GM18868 (cell line): ENCODE results near the gene P2RY13.
A peak's percentile ranks its signal among the peaks of the same experiment; 100 is the strongest.

Experiments used
- ATAC-seq: cut with Tn5 transposase; IDR thresholded peaks from one replicate; pipeline ENCODE4 v1.9.1; 2021; ENCODE audit warnings: mild to moderate bottlenecking, moderate library complexity; ENCODE audit not compliant: unreplicated experiment

The P2RY13 gene

DNA sequence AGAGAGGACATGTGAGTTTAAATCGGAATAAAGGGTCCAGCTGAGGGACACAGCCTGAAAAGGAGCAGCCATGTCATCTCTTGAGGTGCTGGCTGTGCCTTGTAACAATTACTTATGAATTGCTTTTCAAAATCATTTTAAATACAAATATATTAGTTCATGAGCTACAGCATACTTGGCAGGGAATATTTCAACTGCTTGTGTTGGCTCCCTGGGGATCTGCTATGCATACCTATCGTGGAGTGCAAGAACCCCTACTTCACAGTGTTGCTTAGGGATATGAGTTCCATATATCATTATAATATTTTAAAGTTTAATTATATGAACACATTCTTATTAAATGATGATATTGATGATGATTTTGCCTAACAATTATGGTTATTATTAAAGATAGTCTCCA lies 31.9 kb downstream of the P2RY13 start:
- ATAC-seq = no peak

DNA sequence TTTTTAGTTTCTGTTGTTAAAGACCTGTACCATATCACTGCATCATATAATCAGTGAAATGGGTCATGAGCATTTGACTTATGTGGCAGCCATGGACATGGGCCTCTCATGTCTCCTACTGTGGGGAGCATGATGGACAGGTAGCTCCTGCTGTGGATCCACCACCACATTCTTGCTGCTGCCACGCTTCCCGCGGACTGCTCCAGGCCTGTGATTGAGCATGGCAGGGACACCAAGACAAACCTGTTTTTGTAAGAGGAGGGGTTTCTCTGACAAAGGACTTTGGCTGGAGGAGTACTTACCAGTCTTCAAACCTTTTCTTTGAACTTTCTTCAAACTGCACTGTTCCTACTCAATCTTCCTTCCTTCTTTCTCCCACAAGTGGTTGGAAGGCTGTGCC lies 33.1 kb downstream of the P2RY13 start:
- no peak for ATAC-seq

DNA sequence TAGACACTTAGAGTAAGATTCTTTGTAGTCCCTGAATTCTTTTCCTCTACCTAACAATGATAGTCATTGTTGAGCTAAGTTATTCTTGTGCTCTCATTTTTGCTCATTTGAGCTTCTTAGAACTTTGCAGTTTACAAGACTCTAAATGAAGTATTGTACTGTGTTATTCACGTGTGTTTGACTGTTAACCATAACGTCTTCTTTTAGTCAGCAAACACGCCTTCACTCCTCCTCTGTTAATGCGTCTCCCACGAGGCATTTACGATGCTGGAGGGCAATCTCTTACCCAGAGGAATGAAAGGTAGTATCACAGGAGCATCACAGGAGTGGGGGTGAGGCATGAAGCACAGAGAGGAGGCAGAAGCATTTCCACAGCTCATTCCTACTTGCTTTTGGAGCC lies 36.2 kb downstream of the P2RY13 start:
- peak; percentile 44 for ATAC-seq

DNA sequence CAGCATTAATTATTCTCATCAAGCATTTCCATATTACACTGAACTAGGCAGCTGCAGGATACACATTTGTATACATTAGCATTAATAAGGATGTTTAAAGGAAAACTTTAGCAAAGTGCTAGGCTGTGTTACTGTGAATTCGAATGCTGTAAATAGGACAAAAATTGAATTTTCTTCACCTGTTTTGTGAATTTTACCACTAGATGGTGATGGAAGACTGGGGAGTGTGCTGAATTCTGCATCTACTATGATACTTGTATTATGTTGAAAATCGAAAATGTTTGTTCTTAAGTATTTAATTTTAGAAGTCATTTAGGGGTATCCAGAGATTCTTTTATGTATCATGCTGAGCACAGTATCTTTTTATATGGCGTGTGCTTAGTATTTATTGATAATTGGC lies 38.7 kb downstream of the P2RY13 start:
- ATAC-seq = no peak

GRCh38 chr3:151289445-151289844 lies 39.9 kb downstream of the P2RY13 start:
- ATAC-seq = no peak

DNA sequence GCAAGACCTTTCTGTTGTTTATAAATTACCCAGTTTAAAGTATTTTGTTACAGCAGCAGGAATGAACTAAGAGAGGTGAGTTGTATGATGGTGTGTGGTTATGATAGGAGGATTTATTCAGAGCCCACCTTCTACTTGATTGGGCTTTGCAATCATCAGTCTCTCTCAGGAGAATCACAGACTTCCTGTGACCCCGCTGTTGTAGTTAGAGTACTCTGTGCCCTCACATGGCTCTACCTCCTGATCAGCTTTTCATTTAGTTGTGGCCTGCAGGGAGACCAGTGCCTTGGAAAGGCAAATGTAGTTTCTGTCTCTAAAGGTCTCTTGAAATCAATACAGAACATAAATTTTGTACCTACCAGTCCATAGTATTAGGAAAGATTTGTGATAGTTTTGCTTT lies 43.4 kb downstream of the P2RY13 start:
- ATAC-seq = no peak

DNA sequence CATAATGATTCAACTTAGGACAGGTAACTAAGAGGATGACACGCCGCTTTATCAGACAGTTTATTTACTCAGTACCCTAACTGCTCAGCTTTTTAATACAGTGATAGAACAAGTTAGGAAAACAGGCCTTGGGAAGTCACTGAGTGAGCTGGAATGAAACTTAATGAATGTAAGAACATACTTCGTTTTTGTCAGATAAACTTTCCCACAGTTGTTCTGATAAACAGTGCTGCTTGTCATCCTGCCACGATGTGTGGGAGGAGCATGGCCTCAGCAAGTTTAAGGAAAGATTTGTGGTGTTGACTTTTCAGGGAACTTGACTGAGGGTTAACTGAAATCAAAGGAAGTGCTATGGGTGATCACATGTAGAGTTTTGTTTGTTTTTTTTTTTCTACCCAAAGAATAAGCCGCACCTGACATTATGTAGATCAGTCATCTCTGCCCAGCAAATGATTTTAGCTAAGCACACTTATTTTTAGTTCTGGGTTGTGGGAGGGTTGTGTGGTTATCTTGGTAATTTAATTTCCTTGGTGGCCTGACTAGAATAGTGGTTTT lies 45.4 kb downstream of the P2RY13 start:
- no peak for ATAC-seq

DNA sequence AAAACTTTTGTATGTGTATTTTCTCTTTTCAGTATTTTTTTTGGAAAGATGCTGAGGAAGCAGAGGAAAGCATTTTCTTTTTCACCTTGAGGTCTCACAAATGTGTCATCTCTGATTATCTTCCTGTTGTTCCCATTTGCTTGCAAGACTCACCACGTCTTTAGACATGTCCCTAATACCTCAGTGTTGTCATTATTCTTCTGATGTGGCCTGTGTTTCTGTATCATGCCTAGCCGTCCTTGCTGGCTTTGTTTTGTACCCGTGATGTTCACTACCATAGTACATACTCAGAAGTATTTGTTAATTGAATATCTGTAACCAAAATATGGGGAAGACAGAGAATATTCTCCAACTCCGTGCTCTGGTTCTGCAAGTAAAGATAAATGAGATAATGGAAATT lies 46.0 kb downstream of the P2RY13 start:
- no peak for ATAC-seq

DNA sequence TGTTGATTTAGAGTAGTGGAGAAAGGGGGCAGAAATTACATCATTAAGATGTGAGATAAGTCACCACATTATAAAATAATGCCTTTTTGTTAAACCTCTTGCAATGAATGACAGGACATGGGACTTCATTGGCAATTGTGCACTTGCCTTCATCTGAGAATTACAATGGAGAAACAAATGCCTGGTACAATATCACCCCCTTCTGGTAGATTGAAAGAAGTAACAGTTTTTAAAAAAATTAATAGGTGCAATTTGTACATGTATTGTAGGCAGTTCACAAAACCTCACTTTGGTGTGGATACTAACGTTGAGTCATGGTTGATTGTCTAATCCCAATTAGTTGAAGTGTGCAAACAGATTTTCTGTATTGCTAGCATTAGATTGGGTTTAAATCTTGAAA lies 46.4 kb downstream of the P2RY13 start:
- ATAC-seq = no peak

DNA sequence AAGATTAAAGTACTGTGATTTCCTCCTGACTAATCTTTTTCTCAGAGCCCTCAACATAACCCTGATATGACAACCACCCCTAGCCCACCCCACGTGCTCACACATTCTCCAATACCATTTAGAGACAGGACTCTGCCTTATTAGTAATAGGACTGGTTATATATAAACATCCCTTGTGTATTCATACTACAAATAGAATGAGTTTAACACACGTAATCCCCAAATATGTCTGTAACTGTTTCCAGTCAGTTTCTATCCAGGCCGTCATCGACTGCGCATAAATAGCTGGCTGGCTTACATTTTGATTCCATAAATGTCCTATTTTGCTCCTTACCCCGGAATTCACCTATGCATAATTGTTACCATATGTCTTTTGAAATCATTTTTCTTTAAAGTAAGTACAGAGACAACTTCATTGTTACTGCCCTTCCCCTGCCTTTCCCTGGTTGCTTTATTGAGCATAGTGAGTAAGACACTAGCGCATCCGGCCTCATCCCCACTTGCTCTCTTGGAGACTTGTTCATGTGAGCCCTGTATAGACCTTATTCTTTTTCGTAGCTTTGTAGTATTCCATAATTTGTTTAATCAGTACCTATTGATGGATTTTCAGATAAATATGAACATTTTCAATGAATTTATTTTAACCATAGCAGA lies 47.6 kb downstream of the P2RY13 start:
- ATAC-seq = no peak

DNA sequence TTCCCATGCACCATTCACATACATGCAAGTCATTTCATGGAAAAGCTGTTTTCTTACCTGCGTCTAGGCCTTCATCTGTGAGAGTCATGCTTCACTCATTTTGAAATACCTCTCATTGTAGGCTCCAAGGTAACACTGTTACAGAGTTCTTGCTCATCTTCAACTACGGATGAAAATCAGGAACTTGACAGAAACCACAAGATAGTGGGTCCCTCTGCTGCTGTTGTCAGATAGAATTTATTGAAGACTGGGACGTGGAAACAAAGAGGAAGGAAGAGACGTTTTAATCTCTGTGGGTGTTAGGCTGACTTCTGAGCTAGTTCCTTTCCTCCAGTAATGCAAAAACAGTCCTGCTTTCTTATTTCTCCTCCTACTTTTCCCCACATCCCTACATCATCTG lies 51.1 kb downstream of the P2RY13 start, which contains the start of gene P2RY14:
Gene P2RY14, minus strand, starts transcription at position 313 of the 400 bp plus-strand sequence. CDS start 64,226 bp downstream, outside the sequence.
- ATAC-seq = peak; percentile 32

DNA sequence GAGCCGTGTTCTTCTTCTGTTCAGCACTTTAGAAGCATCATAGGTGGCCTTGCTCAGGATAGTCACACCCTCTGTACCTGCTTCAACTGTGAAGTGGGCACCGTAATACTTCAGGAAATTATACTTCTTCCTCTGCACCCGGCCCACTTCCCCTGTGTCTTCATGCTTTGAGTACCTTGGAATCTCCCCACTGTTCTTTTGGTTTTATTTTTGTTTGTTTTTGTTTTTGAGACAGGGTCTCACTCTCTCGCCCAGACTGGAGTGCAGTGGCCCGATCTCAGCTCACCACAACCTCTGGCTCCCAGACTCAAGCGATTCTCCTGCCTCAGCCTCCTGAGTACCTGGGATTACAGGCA lies 52.7 kb downstream of the P2RY13 start:
- ATAC-seq = peak; percentile 71
